HUES64 (cell line): ENCODE data around the gene POMGNT1.

Experiments
- H3K27ac ChIP-seq: 2 replicates; pipeline ENCODE4 v1.7.0; 2013; ENCODE audit warnings: low read depth, low read length, inconsistent platforms
- H3K27me3 ChIP-seq: 2 replicates; pipeline ENCODE4 v1.6.1; 2013; ENCODE audit warnings: mild to moderate bottlenecking, low read length; ENCODE audit not compliant: insufficient read depth
- H3K36me3 ChIP-seq: 2 replicates; pipeline ENCODE4 v1.6.1; 2013; ENCODE audit warnings: mild to moderate bottlenecking, low read length; ENCODE audit not compliant: insufficient read depth
- H3K4me1 ChIP-seq: 2 replicates; pipeline ENCODE4 v1.6.1; 2013; ENCODE audit warnings: mild to moderate bottlenecking, low read length, moderate library complexity; ENCODE audit not compliant: insufficient read depth
- H3K4me3 ChIP-seq: 2 replicates; pipeline ENCODE4 v1.5.1; 2013; ENCODE audit warnings: mild to moderate bottlenecking, low read length, moderate library complexity
- H3K9ac ChIP-seq: 2 replicates; pipeline ENCODE4 v1.6.1; 2013; ENCODE audit warnings: mild to moderate bottlenecking, low read depth, low read length
- H3K9me3 ChIP-seq: 2 replicates; pipeline ENCODE4 v1.6.1; 2013; ENCODE audit warnings: low read depth, low read length; ENCODE audit not compliant: insufficient read depth
- WGBS: fragments of 150-250, 120-280 bp; methylation state at CpG from one replicate; pipeline ENCODE4 v1.1.7; 2013; ENCODE audit warnings: missing lambda C conversion rate; 5-methylcytosine and 5-hydroxymethylcytosine counted together

Gene POMGNT1

GRCh38 chr1:46181343-46182260 lies 16.6 kb downstream of the POMGNT1 start:
- 83% methylated on average over 10 of the region's 10 CpGs for WGBS
- no peaks in the 10 kb centered on the region for H3K9me3 ChIP-seq
- H3K27ac ChIP-seq = no peak overlapping the region
- peaks cover 8% of the 10 kb centered on the region; the same call in 1 of the 2 replicates for H3K4me1 ChIP-seq
- no peak overlapping the region for H3K4me3 ChIP-seq
- H3K9ac ChIP-seq = no peak overlapping the region
- no peaks in the 10 kb centered on the region for H3K36me3 ChIP-seq
- no peaks in the 10 kb centered on the region; the same call in 1 of the 2 replicates for H3K27me3 ChIP-seq

GRCh38 chr1:46180082-46180616 lies 18.1 kb downstream of the POMGNT1 start:
- no peak overlapping the region for H3K9ac ChIP-seq
- 59% methylated on average over 12 of the region's 12 CpGs for WGBS
- peaks cover 10% of the 10 kb centered on the region for H3K4me1 ChIP-seq
- H3K9me3 ChIP-seq = no peaks in the 10 kb centered on the region
- H3K27ac ChIP-seq = no peak overlapping the region
- no peak overlapping the region for H3K4me3 ChIP-seq
- H3K36me3 ChIP-seq = no peaks in the 10 kb centered on the region
- H3K27me3 ChIP-seq = no peaks in the 10 kb centered on the region; the same call in 1 of the 2 replicates

GRCh38 chr1:46179138-46180081 lies 18.8 kb downstream of the POMGNT1 start:
- Histone ChIP-seq H3K27ac (no peak overlapping the region), H3K9ac (no peak overlapping the region), H3K4me3 (no peak overlapping the region), H3K36me3 (no peaks in the 10 kb centered on the region), H3K4me1 (peaks cover 16% of the 10 kb centered on the region), H3K27me3 (no peaks in the 10 kb centered on the region; the same call in 1 of the 2 replicates), H3K9me3 (no peaks in the 10 kb centered on the region)
- WGBS = 32% methylated on average over 10 of the region's 10 CpGs

GRCh38 chr1:46176211-46176865 lies 21.9 kb downstream of the POMGNT1 start, which contains the start of gene P3R3URF:
P3R3URF (minus strand) TSS chr1:46176488; CDS start chr1:46176471, 17 bp downstream.
- Histone ChIP-seq H3K27ac (no peak within 1 kb of the TSS), H3K36me3 (no peaks in the 10 kb centered on the region), H3K4me3 (no peak within 1 kb of the TSS), H3K4me1 (peaks cover 21% of the 10 kb centered on the region), H3K9me3 (no peaks in the 10 kb centered on the region), H3K9ac (no peak within 1 kb of the TSS), H3K27me3 (no peaks in the 10 kb centered on the region; the same call in 1 of the 2 replicates)
- WGBS = 88% methylated on average over 13 of the region's 13 CpGs

GRCh38 chr1:46175243-46175642 lies 23.0 kb downstream of the POMGNT1 start:
- H3K9ac ChIP-seq = no peak overlapping the region
- H3K27me3 ChIP-seq = no peaks in the 10 kb centered on the region
- H3K9me3 ChIP-seq = no peaks in the 10 kb centered on the region
- no peak overlapping the region for H3K27ac ChIP-seq
- no peak overlapping the region for H3K4me3 ChIP-seq
- H3K36me3 ChIP-seq = no peaks in the 10 kb centered on the region
- peaks cover 21% of the 10 kb centered on the region for H3K4me1 ChIP-seq
- WGBS = 73% methylated on average over 3 of the region's 3 CpGs

- no peaks in the 10 kb centered on the region for H3K36me3 ChIP-seq
- peaks cover 21% of the 10 kb centered on the region for H3K4me1 ChIP-seq
- H3K9me3 ChIP-seq = no peaks in the 10 kb centered on the region
- H3K27me3 ChIP-seq = no peaks in the 10 kb centered on the region
- no peak within 1 kb of the TSS for H3K9ac ChIP-seq
- no peak within 1 kb of the TSS for H3K4me3 ChIP-seq
- 79% methylated on average over 11 of the region's 11 CpGs for WGBS
- H3K27ac ChIP-seq = no peak within 1 kb of the TSS
These were observed 23.6 kb downstream of the POMGNT1 start, which contains the start of gene TSPAN1 for GRCh38 chr1:46174448-46175231. TSPAN1 (plus strand) TSS chr1:46175087; CDS start chr1:46181108, 6,021 bp downstream.

GRCh38 chr1:46173361-46173856 lies 24.8 kb downstream of the POMGNT1 start:
- no peaks in the 10 kb centered on the region for H3K36me3 ChIP-seq
- H3K27ac ChIP-seq = no peak overlapping the region
- H3K4me1 ChIP-seq = peaks cover 21% of the 10 kb centered on the region
- WGBS = 65% methylated on average over 3 of the region's 4 CpGs
- H3K9me3 ChIP-seq = no peaks in the 10 kb centered on the region
- no peak overlapping the region for H3K4me3 ChIP-seq
- no peak overlapping the region for H3K9ac ChIP-seq
- 0 out of 2 replicates have a peak, but pooled peaks cover 4% of the 10 kb centered on the region for H3K27me3 ChIP-seq

GRCh38 chr1:46172321-46172720 lies 25.9 kb downstream of the POMGNT1 start:
- no peaks in the 10 kb centered on the region for H3K36me3 ChIP-seq
- no peak overlapping the region for H3K4me3 ChIP-seq
- H3K4me1 ChIP-seq = peaks cover 21% of the 10 kb centered on the region
- 89% methylated on average over 4 of the region's 4 CpGs for WGBS
- no peak overlapping the region for H3K27ac ChIP-seq
- H3K9ac ChIP-seq = no peak overlapping the region
- peaks cover 10% of the 10 kb centered on the region; the same call in 1 of the 2 replicates for H3K27me3 ChIP-seq
- H3K9me3 ChIP-seq = no peaks in the 10 kb centered on the region

- Histone ChIP-seq H3K27me3 (peaks cover 15% of the 10 kb centered on the region; the same call in 1 of the 2 replicates), H3K9ac (no peak overlapping the region), H3K4me1 (peaks cover 21% of the 10 kb centered on the region), H3K9me3 (no peaks in the 10 kb centered on the region), H3K4me3 (no peak overlapping the region), H3K36me3 (no peaks in the 10 kb centered on the region), H3K27ac (no peak overlapping the region)
- WGBS = 88% methylated on average over 6 of the region's 6 CpGs
These were observed 26.4 kb downstream of the POMGNT1 start for GRCh38 chr1:46171871-46172270.
